HG02642 (cell line): ENCODE results near the gene DUSP8.
"Not testable (repeated sequence)": the region's sequence is repeated elsewhere in the genome, so short reads cannot be mapped to it uniquely, and the experiment has no call there.

Experiments used
- ATAC-seq: cut with Tn5 transposase; IDR thresholded peaks from one replicate; pipeline ENCODE4 v1.9.1; 2021; ENCODE audit warnings: mild to moderate bottlenecking; ENCODE audit not compliant: unreplicated experiment, poor library complexity

Gene DUSP8, protein sequence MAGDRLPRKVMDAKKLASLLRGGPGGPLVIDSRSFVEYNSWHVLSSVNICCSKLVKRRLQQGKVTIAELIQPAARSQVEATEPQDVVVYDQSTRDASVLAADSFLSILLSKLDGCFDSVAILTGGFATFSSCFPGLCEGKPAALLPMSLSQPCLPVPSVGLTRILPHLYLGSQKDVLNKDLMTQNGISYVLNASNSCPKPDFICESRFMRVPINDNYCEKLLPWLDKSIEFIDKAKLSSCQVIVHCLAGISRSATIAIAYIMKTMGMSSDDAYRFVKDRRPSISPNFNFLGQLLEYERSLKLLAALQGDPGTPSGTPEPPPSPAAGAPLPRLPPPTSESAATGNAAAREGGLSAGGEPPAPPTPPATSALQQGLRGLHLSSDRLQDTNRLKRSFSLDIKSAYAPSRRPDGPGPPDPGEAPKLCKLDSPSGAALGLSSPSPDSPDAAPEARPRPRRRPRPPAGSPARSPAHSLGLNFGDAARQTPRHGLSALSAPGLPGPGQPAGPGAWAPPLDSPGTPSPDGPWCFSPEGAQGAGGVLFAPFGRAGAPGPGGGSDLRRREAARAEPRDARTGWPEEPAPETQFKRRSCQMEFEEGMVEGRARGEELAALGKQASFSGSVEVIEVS

DNA sequence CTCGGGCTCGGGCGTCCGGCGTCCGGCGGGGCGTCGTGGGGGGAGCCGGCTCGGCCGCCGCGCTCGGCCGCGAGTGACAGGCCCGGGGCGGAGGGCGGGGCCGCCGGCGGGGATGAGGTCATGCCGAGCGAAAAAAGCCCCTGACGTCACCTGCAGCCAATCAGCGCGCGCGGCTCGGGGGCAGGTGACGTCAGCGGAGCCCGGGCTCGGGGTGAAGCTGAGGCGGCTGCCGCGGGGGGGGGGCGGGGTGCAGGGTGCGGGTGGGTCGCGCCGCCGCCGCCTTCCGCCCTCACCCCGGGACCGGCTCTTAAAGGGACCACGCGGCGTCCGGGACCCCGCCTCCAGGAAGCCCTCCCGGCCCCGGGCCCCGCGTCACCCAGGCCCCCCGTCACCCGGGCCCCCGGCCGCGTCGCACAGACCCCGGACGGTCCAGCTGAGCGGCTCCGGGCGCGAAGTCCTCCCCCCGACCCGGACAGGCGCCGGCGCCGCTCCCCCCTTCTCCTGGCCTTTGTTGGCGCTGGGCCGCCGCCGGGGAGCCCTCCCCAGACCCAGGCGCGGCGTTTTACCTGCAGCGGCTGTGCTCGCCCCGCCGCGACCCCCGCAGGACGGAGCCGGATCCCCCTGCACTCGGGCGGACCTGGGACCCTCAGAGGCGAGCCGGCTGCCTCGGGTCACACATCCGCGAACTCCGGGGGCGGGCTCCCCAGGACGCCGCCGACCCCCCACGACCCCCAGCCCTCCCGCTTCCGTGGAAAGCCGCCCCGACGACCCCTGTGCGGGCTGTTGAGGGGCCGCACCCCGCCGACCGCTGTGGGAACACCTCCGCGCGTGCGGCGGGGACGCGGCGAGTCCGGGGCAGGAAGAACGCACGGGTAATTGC lies at the start of gene DUSP8:
Gene DUSP8 (minus strand): TSS at position 75 of the 880 bp plus-strand sequence. CDS start 6,445 bp downstream, outside the sequence.
- ATAC-seq, result peak; percentile 54

DNA sequence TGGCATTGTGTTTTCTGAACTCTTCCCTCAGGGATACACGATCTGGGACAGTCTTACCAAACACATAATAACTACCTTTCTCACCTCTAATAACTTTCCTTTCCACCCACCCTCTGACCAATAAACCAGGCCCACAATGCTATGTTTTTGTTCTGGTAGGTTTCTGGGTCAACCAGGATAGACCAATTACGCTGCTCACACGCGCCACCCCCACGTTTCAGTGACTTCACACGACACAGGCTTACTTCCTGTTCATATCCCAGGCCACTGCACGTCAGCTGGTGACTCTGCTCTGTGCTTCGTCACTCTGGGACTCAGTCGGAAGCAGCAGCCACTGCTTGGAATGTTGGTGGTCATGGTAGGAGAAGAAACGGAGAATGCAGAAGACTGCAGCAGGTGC lies 47.4 kb upstream of the DUSP8 start:
- ATAC-seq, result no peak

DNA sequence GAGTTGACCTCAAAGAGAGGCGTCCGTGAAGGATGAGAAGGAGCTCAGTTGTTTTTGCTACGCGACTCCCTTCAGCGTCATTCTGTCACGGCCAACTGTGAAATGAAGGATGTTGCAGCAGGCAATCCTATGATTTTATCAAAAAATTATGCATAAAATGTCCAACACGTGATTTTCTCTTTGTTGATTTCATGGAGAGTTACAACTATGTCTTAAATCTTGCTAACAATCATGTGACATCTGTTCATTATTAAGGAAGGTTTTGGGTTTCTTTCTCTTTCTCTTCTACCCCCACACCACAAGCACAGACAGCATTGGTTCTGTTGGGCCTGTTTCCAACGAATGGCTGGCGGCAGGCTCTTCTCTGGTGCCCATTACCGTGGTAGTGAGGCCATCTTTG lies 46.2 kb upstream of the DUSP8 start:
- no peak for ATAC-seq

DNA sequence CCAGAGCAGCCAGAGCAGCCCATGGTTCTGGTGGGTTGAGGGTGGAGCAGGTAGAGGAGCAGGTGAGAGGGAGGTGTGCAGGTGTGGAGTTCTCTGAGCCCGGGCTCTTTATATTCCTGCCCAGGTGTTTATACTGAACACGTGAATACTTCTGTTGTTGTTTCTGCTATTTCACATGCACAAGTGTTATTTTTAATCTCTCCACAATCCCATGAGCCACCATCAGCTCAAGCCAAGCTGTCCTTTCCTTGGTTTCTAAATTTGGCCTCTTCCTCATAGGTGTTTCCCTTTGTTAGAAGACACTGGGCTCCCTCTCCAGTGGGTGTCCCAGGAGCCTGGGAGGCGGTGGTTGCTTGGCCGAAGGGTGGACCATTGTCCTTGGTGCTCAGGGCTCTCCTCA lies 36.3 kb upstream of the DUSP8 start, which contains the start of gene KRTAP5-3:
Gene KRTAP5-3 (minus strand): TSS at position 101 of the 400 bp plus-strand sequence. CDS start 78 bp downstream, at position 23.
- no peak for ATAC-seq

DNA sequence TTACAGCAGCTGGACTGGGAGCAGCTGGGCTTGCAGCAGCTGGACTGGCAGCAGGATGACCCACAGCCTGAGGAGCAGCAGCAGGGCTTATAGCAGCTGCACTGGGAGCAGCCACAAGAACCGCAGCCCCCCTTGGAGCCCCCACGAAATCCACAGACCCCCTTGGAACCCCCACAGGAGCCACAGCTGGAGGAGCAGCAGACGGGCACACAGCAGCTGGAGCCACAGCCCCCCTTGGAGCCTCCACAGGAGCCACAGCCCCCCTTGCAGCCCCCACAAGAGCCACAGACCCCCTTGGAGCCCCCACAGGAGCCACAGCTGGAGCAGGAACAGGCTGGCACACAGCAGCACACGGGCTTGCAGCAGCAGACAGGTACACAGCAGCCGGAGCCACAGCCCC lies 35.8 kb upstream of the DUSP8 start:
- ATAC-seq, result not testable (repeated sequence)

DNA sequence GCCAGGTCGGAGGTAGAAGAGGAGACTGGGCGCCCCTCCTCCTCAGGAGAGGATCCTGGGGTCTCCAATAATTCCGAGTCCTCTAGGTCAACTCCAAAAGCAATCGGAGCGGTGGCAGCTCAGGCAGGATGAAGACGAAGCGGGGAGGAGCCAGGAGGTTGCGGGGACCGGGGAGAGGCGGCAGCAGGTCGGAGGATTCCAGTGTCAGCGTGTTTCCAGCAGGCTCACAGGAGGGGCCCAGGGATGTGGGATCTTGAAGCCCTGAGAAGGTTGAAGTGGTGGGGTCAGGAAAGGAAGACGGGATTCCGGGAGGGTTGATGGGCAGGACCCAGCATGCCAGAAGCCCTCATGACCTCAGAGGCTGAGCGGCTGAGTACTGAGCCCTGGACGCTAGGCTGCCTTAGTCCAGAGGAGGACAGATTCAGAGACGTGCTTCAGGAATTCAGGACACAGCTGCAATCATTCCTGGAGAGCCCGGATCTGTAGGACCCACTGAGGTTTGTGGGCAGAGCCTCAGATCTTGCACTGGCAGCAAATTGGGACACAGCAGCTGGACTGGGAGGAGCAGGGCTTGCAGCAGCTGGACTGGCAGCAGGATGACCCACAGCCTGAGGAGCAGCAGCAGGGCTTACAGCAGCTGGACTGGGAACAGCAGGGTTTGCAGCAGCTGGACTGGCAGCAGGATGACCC lies 35.2 kb upstream of the DUSP8 start:
- ATAC-seq, result not testable (repeated sequence)

DNA sequence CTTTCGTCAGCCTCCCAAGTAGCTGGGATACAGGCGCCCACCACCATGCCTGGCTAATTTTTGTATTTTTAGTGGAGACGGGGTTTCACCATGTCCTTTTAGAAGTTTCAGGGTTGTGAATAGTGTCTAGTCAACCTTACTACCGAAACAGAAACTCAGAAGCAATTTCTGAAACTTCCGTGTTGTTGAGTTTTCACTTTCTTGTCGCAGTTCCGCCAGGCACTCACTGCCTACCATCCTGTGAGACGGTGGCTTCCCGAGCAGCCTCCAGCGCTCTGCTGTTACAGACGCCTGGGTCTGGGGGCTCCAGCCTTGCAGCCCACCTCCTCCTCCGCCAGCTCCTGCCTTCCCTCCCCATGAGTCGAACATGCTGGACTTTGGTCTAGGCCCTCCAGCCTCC lies 33.9 kb upstream of the DUSP8 start:
- peak; percentile 78 for ATAC-seq

DNA sequence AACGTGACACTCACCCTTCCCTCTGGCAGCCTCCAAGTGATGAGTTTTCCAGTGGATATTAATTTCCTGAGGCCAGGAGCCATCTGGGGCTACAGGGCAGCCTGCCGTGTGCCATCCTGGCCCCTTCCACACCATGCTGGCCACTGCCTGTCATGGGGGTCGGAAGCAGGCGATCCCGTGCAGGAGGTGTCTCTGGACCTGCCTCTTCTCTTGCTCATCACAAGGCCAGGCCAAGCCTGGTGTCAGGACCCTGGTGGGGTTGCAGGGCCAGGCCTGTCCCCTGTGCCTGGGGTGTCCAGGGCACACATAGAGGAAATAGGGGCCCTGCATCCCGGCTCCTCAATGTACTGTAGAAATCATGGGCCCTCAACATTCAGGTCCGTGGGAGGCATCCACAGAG lies 32.6 kb upstream of the DUSP8 start:
- ATAC-seq, result no peak

DNA sequence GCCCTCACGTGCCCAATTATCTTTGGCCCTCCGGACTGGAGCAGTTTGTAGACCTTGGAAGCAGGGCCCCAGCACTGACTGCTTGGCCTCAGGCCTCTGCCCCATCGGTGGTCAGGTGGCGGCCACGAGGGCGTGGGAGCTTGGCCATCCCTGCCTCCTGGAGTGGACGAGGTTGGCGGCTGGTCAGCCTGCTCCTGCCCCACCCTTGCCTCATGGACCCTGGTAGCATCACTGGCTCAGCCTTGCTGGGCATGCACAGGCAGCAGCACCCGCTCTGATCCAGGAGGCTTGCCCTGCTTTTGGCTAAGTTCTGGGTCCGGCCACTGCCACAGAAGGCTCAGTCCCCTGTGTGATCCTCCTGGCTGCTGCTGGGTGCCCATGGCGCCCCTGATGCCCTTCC lies 32.1 kb upstream of the DUSP8 start:
- ATAC-seq, result no peak

DNA sequence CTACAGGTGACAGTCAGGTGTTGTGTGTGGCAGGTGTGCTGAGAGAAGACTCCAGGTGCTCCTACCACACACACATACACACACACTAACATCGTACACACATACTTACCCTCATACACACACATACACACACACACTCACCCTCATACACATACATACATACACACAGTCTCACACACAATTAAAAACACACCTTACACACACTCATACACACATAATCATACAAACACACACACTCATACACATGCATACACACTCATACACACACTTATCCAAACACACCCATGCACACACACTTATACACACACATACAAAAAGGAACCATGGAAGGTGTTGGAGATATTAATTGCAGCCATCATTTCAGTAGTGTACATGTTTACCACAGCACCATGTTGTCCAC lies 31.6 kb upstream of the DUSP8 start:
- no peak for ATAC-seq

DNA sequence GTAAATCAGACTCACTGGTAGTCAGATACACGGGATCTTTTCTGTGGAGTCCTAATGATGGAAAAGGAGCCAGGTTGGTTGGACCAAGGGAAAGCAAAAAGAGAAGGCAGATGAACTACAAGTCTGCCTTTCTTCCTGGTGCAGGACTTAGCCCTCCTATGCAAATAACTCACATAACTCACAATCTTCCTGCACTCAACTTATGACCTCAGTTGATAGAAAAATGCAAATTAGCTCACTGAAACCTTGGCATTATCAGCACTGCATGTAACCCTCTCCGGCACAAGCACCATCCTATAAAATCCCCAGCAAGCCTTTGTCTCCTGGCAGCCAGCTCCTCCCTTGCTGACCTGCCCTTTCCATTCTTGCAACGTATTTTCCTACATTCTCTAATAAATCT lies 29.6 kb upstream of the DUSP8 start:
- not testable (repeated sequence) for ATAC-seq

DNA sequence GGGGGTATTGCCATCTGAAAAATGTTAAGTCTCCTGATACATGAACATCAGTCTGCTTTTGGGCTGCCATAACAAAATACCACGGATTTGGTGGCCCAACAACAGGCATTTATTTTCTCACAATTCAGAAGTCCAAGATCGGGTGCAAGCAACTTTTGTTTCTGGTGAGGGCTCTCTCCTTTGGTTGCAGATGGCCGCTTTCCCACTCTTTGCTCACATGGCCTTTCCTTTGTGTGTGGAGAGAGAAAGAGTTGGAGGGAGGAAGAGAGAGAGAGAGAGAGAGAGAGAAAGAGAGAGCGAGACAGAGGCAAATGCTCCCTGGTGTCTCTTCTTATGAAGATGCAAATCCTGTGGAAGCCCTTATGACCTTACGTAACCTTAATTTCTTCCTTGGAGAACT lies 28.6 kb upstream of the DUSP8 start:
- ATAC-seq, result no peak

DNA sequence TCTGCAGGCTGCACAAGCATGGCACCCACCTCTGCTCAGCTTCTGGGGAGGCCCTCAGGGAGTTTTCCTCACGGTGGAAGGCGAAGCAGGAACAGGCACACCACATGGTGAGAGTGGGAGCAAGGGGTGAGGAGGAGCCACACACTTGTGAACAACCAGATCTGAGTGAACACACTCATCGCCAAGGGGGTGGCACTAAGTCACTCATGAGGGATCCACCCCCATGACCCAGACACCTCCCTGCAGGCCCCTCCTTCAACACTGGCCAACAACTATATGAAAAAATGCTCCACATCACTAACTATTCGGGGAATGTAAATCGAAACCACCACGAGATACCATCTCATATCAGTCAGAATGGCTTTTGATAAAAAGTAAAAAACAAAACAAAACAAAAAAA lies 26.7 kb upstream of the DUSP8 start:
- no peak for ATAC-seq

DNA sequence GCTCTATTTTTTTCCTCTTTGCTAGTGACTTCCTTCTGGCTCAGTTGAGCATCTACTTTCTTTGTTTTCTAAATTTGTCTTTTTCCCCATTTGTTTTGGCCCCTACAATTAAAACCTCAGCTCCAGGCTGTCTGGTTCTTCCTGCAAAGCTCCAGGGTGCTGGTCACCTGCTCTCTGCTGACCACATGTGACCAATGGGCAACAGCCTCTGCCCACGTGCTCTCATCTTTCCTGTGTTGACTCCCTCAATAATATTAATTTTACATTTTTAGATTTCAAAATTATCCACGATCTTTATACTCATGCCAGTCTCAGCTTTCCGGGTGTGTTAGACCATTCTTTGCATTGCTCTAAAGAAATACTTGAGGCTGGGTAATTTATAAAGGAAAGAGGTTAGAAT lies 26.3 kb upstream of the DUSP8 start:
- not testable (repeated sequence) for ATAC-seq

DNA sequence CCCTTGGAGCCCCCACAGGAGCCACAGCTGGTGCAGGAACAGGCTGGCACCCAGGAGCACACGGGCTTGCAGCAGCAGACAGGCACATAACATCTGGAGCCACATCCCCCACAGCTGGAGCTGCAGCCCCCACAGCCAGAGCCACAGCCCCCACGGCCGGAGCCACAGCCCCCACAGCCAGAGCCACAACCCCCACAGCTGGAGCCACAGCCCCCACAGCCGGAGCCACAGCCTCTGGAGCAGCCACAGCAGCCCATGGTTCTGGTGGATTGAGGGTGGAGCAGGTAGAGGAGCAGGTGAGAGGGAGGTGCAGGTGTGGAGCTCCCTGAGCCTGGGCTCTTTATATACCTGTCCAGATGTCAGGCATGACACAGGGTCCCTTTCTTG lies 25.9 kb upstream of the DUSP8 start, which contains the start of gene KRTAP5-2:
Gene KRTAP5-2 (minus strand): TSS at position 301 of the 387 bp plus-strand sequence. CDS start 44 bp downstream, at position 257.
- no peak for ATAC-seq

DNA sequence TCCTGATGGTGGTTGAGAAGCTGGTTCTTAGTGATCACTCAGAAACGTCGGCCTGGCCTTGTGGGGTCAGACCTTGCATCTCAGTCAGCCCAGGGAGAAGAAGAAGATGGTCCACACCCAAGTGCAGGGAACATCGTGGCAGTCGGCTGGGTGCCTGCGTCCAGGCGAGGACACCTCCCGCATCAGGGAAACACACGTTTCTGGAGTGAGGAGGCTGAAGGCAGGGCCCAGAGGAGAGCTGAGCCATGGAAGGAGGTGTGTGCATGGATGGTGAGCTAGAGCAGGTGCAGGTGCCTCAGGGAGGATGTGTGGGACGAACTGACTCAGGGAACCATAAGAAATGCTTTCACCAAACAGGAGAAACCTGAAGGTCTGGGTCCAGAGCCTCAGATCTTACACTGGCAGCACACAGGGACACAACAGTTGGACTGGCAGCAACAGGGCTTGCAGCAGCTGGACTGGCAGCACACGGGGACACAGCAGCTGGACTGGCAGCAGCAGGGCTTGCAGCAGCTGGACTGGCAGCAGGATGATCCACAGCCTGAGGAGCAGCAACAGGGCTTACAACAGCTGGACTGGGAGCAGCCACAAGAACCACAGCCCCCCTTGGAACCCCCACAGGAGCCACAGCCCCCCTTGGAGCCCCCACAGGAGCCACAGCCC lies 25.4 kb upstream of the DUSP8 start:
- no peak for ATAC-seq

DNA sequence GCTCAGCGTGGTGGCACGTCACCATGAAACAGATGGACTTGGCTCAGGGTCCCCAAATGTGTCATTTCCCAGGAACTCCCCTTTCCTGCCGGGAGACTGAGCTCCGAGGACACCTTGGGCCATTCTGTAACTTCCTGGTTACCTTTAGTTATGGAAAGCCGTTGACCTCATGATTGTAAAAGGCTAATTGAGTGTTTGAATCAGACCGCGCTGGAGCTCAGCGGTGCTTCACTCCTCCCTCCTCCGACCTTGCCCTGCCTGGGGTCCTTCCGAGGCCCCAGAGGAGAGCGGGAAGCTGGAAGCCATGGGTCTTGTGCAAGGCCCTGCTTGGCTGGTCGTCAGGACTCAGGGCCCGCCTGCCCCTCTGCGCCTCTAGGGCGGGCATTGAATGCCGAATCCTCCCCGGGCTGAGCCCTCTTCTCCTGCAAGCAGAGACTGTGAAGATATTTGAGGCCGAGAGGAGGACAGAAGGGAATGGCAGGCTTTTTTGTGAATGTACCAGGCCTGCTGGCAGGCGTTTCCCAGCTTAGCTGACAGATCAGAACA lies 24.6 kb upstream of the DUSP8 start:
- not testable (repeated sequence) for ATAC-seq

DNA sequence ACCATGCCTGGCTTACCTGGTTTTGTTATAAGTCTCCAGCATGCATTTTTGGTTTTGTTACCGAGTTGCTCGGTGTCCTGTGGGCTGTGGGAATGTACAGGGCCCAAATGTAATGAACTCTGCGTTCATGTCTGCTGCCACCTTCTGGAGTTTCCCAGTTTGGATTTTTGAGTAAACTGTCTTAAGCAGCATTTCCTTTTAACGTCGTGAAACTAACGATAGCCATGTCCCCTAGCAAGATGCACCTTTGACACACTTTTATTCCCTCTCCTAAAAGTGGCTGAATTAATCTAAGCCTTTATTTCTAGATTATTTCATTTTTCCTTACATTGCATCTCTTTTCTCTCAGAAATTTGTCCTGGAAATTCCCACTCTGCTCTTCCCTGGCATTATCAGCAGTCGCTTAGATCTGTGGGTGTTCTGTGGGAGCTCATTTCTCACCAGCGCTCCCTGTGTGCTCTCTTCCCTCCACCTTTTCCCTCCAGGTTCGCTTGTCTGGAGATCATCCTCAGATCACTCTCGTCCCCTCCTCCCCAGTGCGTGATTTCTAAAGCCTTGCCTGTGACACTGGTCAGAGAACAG lies 24.0 kb upstream of the DUSP8 start:
- not testable (repeated sequence) for ATAC-seq

DNA sequence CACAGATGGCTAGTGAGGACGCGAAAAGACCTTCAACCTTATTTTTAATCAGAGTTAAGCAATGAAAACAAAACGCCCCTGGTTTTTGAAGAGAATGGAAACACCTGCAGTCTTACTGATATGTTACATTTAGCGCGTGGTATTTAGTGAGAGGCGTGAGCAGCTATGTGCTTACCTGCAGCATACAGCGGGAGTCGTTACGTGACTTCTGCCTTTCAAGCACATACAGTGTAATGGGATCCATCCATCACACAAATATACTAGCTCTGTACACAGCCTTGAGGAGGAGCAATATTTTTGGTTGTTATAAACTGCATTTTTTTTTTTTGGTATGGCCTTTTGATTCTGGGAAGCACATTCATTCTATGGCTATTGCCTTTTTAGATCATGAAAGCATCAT lies 20.6 kb upstream of the DUSP8 start:
- no peak for ATAC-seq
